Fibroblast of the conjunctiva (primary cell): Measurements from ENCODE around the gene GATA2.

ENCODE experiments used
- DNase-seq: peaks from one replicate; pipeline ENCODE4 v3.0.0-alpha.2; 2010; ENCODE audit warnings: low read depth

The GATA2 gene

DNA sequence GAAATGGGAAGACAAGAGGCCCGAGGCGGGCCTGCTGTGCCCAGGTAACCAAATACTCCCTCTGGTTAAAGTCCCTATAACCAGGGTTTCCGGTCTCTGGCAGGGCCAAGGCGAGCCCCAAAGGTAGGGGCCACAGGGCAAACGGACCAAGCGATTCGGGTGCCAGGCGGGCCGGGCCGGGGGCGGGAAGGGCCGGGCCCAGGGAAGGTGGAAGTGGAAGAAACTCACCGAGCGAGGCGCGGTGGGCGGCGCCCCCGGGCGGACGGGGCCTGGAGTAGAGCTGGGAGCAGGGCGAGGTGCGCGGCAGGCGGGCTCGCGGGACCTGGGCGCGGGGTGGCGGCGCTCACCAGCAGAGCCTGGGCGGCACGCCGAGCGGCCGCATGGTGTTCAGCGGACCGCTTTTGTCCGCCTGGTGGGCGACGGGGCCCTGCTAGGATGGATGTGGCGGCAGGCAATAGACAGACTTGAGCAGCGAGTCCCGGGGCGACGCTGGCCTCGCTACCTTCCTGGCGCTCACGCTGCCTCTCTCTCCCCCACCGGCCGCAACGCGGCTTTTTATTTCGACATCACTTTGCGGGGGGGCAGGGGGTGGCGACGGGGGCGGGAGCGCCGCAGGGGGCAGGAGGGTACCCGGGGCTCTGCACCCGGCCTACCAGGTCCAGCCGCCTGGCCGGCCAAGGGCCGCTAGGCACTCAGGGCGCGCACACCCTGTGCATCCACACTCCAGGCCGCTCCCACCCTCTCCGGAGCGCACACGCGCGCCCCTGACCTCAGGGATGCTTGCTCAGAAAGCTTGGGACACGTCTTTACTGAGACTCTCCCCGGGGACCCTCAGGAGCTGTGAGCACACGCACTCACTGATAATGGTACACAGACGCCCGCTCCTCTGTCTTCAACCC lies at the start of gene GATA2:
Gene GATA2, minus strand, starts transcription at position 531 of the 899 bp plus-strand sequence. CDS start 6,170 bp downstream, outside the sequence.
- DNase-seq: no peak

DNA sequence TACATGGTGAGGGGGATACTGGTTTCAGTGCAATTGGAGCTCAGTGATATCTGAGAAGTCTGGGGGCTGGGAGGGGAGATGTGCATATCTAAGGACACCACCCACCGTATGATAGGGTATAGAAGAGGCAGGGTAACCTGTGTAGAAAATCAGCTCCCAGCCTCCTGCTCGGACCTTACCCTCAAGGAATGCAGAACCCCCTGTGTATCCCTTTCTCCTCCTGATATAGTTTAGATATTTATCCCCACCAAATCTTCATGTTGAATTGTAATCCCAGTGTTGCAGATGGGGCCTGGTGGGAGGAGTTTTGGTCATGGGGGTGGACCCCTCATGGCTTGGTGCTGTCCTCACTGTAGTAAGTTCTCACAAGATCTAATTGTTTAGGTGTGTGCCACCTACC lies 48.2 kb upstream of the GATA2 start:
- no peak for DNase-seq

DNA sequence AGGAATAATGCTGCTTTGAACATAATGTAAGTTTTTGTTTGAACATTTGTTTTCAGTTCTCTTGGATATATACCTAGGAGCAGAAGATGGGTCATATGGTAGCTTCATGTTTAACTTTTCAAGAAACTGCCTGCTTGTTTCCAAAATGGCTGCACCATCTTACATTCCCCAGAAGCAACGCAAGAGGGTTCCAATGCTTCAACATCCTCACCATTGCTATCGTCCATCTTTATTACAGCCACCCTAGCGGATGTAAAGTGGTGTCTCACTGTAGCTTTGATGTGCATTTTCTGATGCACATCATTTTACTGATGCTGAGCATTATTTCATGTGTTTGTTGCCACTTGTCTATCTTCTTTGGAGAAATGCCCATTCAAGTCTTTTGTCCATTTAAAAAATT lies 46.4 kb upstream of the GATA2 start:
- no peak for DNase-seq

DNA sequence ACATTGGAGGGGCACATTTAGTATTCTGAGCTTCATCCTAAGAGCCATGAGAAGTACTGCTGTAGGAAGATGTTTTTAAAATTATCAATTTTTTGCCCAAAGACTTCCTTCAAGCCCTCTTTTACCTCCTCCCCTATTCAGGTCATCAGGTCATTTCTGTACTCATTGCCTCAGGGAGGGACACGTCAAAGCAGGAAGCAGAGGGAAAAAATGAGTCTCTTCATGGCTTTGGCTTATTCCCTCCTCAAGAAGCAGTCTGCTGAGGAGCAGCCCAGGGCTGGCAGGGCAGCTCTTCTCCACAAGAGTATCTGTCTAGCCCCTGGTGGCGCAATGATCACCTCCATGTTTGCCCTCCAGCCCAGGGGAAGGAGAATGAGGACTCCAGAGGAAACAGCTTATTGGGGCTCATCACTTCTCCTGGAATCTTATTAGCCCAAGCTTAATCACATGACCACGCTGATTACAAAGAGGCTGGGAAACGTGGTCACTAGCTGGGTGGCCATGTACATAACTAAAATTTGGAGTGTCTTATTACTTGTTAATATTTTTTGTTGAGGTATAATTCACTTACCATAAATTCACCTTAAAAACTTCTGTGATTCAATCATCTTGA lies 44.2 kb upstream of the GATA2 start:
- no peak for DNase-seq

DNA sequence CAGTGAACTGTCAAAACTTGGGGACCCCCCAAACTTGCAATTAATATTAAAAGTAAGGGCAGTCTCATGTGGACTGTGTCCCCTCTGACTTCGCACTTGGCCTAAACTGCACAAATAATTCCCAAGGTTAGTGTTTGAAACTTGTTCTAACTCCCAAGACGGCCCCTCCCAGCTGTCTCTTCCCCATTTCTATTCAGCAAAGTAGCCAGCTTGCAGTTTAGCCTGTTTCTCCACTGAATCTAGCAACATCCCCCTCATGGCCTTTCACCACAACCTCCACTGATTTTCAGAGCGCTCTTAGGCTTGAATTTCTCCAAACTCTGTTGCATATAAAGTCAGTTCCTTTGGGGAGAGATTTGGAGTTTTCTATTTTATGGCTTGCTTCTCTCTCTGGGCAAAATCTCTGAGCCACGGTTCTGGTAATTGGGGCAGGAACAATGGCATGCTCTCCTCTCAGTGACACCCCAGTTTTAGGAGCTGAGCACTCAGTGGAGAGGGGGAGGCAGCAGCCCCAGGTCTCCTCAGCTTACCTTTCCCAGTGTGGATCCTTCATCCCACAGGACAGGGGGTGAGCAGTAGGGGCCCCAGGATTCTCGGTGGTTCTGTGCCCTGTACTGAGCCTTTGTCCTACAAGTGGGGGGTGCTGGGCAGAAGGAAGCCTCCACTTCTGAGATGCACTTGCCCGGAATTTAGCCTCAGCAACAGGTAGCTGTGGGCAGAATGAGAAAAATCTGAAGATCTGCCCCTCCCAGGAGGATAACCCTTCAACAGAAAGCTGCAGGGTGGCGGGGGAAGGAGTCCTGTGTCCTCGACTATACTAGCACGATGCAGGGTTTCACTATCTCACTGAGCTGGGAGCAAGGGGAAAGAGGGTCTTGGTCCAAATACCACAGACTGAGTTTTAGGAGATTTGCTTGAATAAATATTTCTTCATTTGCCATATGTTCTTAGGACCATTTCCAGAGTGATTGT lies 39.3 kb upstream of the GATA2 start:
- no peak for DNase-seq

DNA sequence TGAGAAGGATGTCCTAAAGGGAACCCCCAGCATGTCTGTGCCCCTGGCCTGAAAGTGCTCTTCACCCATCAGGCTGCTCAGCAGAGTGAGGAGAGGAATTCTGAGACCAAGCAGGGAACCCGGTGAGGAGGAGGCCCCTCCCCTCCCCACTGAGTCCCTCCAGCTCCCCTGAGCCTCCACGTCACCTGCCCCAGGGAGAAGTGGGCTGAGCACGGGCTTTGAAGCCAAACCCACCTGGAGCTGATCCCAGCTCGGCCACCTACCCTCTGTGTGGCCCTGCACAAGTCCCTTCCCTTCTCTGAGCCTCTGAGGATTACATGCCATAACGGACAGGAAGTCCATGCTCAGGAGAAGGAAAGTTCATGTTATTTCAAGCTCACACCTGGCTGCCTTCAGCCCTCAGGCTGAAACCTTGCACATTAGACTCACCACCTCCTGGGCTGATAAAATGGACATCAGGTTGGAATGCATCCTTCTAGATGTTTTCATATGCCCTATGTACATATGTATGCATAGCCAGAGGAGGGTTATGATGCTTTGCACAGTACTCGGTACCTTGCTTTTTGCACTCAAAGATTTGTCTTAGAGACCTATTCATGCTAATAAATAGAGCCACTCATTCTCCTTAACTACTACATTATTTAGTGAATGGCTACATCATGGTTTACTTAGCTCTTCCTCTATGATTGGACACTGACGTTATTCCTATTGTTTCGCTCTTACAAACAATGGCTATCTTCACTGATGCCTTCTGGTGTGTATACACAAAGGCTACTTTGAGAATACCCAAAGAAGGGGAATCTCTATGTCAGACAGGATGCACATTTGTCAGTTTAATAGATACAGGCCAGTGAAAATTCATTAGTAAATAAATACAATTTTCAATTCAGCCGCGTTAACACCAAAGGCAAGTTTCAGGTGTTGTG lies 31.6 kb upstream of the GATA2 start:
- DNase-seq: no peak

DNA sequence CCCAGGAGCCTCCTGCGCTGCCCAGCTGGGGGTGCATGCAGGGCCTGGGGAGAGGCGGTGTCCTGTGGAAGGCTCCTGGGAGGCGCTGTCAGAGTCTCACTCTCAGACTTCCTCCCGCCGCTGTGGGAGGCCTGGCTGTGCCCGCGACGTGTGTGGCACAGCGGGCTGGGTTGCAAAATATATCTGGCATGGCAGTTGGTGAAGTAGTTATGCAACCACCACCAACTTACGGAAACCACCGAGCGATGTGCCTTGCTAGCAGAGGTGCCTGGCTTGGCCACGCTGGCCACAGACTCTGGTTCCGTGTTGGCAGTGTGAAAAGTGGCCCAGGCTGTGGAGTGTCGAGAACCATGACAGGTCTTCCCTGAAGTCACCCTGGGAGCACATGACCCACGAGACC lies 30.6 kb upstream of the GATA2 start:
- DNase-seq: no peak

DNA sequence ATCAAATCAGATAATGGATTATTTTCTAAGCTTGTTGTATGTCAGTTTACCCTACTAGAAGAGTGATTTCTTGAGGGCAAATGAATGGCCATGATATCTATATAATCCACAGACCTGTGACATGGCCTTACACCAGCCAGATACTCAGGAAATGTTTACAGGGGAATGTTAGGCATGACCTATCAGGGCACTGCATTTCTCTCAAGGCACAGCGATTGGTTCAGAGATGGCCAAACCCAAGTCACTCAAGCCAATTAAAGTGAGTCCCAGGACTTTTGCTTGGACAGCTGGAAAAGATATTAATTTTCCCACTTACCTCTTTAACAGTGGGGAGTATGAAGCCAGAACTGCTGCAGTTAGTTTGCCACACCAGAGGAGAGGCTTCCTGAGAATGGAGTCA lies 28.7 kb upstream of the GATA2 start:
- DNase-seq: no peak

DNA sequence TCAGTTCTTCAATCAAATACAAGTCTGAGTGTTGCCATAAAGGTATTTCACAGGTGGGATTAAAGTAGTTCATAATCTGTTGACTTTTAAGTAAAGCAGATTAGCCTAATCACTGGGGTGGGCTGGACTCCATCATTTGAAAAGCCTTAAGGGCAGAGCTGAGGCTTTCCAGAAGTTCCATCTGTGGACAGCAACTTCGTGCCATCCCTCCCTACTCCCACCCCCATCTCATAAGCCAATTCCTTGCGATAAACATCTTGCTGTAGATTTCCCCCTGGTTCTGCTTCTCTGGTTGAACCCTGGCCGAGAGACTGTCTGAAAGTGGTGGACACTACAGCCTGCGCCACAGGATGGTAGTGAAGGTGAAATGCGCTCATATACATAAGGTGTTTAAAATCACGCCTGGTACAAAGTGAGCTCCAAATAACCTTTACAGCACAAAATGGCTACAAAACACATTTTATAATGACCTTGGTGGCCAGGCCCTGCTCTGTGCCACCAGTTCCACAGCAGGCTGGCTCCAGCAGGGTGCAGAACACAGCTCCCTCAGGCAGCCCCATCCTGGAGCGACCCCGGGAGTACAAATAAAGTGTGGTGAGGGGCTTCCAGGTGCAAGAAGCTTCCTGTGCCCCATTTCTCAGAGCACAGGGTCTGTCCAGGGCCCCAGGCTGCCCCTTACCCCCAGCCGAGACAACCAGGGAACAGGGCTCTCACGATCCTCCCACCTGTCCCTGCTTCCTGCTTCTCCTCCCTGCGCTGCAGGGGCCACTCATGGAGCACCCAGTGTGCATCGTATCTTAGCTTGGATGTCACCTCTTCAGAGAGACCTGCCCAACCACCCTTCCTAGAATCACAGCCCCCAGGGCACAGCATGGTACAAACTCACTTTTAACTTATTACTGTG lies 25.8 kb upstream of the GATA2 start:
- DNase-seq: no peak

DNA sequence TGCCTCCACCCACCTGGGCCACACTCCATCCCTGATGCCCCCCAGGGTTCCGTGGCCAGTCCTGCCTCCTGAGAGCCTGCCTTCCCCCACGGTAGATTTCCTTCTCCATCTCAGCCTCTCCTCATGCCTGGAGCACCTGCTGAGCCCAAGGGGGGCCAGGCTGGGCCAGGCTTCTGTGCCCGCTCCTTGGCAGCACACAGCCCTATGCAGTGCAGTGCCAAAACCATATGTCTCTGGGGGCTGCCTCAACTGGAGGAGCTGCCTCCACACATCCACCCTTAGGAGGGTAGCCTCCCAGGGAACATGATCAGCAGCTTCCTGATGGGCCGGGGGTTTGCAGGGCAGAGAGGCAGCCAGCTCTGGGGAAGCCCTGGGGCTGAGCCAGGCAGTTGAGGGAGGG lies 24.6 kb upstream of the GATA2 start:
- DNase-seq: no peak

DNA sequence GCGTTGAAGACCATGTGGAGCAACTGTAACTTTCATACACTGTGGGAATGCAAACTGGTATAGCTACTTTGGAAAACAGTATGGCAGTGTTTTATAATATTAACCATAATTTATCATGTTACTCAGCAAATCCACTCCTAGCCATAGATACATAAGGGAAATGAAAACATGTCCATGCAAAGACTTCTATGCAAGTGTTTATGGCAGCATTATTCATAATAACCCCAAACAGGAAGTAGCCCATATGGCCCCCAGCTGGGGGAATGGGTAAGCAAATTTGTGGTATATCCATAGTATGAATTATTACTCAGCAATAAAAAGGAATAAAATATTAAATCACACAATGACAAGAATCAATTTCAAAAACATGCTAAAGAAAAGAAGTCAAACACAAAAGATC lies 23.0 kb upstream of the GATA2 start:
- DNase-seq: no peak

DNA sequence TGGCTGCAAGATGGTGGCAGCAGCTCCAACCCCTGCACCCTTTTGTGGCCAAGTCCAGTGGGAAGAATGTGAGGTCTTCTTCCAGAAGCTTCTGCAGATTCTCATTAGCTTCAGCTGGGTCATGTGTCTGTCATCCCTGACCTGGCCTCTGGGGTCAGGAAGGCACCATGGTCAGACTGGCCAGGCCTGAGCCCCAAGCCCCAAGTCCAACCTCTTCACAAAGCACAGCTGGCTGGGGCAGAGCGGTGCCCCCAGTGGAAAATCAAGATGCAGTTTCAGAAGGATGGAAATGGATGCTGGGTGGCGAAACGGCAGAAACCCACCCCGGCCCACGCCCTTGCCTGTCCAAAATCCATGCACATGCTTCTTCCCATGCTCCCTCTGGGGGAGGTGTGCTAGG lies 15.9 kb upstream of the GATA2 start:
- DNase-seq: no peak

DNA sequence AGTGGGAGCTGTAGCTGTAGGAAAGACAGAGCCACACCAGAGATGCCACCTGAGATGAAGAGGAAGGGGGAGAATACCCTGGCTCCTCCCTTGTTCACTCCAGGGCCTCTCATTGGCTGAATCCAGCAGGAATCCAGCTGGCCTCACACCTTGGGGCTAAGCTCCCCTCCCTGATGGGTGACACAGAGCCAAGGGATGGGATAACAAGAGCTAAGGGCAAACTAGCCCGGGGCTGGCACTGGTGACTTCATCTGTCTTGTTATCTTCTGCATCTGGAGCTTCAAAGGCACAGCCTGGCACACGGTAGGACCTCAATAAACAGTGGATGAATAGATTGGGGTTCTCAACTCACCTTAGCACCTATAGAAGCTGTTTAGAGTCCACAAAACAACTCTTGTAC lies 13.8 kb upstream of the GATA2 start:
- DNase-seq: no peak

DNA sequence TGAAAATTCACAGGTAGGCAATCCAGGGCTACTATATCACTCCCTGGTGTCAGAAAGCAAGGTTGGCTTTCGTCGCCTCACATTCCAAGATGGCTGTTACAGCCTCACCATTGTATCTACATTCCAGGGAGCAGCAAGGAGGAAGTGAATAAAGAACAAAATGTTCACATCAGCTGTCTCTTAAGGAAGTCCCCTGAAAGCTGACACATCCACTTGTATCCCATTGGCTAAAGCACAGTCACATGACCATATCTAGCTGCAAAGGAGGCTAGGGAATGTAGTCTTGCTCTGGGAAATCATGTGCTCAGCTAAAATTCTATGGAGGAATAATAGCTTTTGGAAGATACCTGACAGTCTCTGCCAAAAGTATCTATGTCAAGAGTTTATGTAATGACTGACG lies 12.8 kb upstream of the GATA2 start:
- no peak for DNase-seq

DNA sequence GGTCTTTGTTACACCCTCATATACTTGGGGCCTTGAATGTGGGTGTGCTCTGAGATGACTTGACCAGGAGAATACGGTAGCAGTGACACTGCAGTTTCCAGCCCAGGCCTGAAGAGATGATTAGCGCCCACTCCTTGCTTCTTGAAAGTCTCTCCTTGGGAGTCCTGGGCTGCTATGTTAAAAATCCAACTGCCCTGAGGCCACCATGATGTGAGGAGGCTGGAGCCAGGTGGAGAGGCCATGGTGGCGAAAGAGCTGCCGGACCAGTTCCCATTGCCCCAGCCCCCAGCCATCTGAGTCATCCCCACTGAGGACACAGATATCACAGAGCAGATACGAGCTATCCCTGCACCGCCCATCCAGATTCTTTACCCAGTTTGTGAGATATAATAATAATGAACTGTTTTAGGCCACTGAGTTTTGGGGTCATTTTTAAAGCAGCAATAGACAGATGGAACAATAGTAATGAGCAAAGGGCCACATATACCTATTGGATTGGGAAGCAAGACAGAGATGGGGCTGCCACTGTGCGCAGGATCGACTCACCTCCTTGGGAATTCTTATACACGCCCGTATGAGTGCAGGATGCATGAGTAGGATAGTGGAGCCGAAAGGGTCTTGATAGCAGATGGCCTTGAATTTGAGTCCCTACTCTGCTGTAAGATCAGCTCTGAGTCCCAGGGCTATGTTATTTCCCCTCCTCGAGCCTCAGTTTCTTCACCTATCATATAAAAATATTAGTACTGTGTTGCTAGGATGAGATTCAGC lies 12.1 kb upstream of the GATA2 start:
- DNase-seq: no peak

DNA sequence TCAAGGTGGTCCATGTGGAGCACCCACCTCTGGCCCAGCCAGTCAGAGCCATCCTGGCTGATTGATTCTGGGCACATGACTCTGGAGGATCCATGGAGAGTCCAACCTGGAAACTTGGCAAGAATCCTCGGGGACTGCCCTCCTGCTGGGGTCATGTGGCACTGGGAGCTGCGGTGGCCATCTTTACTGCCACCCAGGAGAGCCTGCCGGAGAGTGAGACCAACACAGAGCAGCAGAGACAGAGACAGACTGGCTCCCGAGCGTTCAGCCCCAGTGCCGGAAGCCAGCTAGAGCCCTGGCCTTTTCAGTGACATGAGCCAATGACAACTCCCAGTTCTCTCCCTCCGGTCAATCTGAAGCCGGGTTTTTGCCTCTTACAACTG lies 11.5 kb upstream of the GATA2 start:
- no peak for DNase-seq

DNA sequence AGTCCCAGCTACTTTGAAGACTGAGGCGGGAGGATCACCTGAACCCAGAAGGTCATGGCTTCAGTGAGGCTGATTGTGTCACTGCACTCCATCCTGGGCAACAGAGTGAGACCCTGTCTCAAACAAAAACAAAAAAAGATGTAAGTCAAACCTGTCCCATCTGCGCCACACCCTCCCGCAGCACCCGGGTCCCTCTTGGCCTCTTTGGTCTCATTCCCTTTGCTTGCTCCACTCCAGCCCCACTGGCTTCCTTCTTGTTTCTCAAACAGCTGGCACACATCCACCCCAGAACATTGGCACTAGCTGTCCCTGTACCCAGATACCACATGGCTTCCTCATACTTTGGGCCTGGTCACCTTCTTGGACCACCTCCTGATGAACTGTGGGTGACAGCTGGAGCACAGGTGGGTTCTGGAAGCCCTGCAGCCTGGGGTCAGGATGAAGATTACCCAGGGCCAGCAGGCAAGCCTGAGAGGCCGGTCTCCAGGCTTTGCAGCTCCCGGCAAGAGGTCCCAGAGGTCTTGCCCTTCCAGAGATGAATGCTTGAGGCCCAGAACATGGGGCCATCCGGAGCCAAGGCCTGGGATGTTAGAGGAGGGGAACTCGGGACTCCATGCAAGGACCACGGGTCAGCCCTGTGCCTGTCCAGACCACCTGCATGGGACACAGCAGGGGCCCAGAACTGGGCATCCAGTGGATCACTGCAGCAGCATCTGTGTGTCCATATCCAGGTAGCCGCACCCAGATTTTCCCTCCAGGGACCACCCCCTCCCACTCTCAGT lies 10.9 kb upstream of the GATA2 start:
- DNase-seq: no peak

DNA sequence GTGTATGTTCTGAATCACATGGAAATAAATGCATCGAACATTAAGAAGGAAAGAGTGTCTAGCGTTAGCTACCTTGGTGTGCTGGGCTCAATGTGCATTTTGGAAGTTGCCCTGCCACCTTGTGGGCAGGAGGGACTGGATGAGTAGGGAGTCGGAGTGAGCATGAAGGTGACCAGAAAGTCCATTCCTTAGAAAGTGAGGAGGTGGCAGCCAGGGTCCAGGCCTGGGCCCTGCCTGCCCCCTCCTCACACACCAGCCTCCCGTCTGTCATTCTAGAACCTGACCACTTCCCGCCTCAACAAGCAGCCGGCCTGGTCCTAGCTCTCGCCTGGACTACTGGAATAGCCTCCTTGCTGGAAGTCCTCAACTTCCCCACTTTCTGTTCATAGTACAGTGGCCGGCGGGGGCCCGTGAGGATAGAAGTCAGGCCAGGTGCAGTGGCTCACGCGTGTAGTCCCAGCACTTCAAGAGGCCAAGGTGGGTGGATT lies 10.2 kb upstream of the GATA2 start:
- DNase-seq: no peak

DNA sequence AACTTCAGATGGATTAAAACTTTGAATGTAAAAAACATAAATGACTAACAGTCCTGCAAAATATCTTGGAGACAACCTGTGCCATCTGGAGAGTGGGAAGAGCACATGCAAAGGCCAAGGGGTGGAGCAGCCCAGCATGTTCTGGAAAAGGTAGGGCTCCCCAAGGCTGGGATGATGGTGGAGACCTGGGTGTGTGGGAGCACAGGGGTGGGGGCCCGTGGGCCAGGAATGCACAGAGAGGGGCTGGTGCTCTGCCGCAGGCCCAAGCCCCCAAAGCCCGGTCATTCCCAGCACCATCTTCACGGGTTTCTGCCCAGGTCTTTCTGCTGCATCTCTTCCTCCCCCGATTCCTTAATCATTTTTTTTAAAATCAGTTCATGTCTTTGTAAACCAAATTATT lies 9.7 kb upstream of the GATA2 start:
- no peak for DNase-seq
